HPDE6-E6E7 (cell line): ENCODE measurements around the gene CLRN3.

Experiments used
- DNase-seq: peaks from one replicate; pipeline ENCODE4 v3.0.0; 2011; ENCODE audit warnings: missing footprints; ENCODE audit errors: extremely low spot score

CLRN3 gene

DNA sequence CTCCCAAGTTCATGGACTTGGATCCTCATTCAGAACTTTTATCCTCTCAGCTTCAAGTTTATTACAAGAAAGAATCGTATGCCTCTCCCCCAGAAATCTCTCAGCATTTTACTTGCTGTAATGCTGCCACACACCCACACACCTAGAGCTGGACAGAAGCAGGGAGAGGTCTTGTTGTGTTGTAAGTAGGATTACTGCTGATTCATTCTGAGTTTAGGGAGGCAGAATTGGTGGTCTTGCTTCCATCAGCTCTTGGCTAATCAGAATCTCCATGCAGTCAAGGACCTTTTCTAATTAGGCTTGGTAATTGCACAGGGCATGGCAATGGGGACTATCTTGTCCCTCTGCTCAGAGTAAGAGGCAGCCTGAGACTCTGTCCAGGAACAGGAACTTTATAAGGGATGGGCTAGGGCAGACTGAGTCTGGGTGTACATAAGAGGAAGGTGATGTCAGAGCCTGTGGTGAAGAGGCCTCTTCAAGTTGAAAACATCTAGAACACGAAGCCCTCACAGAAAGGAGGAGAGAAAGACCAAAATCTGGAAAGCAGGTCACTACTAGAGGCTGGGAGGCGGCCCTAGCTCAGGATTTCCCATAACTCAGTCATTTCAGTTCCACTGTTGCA is 7.1 kb upstream of the CLRN3 start:
- DNase-seq, result no peak

- no peak for DNase-seq
These were observed 4.4 kb upstream of the CLRN3 start for GRCh38 chr10:127897177-127897576.

DNA sequence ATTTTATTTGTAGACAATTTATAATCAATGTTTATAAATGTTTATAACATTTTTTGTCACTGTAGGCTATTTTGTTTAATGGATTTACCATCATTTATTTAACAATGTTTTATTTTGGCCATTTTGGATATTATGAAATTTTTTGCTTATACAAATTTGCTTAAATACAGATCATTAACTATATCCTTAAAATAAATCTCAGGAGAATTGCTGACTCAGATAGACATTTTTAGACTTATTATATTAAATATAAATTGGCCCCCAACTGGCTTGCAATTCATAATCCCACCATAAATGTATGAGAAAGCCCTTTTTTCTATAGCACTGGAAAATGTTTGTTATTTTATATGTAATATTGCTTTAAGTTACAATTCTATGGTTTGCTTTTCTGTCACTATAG is 3.8 kb upstream of the CLRN3 start:
- DNase-seq, result no peak

DNA sequence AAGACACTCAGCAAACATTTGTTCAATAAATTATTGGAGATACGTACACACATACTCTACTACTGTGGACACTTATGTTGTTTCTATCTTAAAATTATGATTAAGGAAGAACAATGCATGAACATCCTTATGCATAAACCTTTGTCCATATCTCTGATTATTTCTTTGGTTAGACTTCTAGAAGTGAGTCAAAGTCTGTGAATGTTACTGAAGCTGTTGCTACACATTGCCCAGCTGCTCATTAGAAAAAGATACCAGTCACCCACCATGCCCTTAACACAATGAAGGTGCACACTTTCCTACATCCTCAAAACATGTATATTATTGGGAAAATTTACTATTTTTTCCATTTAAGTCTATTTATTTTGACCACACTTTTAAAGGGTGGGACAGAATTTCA is 1.4 kb upstream of the CLRN3 start:
- no peak for DNase-seq

GRCh38 chr10:127890832-127891334 is 1.9 kb downstream of the CLRN3 start:
- DNase-seq, result no peak

GRCh38 chr10:127890216-127890615 is 2.5 kb downstream of the CLRN3 start:
- no peak for DNase-seq

DNA sequence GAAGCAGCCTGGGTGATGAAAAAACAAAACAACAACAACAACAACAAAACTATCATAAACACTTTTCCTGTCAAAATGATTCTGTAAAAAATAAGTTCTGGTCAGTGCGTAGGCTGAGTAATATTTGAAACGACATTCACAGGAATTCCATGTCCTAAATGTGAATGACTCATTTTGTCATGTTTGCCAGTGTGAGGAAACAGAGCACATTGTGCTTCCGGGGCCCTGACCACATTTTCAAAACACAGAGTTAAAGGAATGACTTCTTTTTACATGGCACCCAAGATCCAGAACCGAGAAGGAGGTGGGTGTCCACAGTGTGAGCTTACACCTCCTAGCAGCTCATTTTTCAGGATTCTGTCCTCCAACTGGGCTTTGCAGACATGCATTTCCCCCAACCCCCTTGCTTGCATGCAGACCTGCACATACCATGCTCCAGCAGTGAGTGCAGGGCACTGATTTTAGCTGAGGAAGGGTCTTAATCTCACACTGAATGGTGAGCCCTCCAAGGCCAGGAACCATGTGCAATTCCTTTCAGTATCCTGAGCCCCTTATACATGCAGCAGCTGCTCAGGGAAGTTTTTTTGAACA is 3.0 kb downstream of the CLRN3 start:
- DNase-seq, result no peak

- DNase-seq, result no peak
These were observed 4.0 kb downstream of the CLRN3 start for GRCh38 chr10:127888521-127889312.

DNA sequence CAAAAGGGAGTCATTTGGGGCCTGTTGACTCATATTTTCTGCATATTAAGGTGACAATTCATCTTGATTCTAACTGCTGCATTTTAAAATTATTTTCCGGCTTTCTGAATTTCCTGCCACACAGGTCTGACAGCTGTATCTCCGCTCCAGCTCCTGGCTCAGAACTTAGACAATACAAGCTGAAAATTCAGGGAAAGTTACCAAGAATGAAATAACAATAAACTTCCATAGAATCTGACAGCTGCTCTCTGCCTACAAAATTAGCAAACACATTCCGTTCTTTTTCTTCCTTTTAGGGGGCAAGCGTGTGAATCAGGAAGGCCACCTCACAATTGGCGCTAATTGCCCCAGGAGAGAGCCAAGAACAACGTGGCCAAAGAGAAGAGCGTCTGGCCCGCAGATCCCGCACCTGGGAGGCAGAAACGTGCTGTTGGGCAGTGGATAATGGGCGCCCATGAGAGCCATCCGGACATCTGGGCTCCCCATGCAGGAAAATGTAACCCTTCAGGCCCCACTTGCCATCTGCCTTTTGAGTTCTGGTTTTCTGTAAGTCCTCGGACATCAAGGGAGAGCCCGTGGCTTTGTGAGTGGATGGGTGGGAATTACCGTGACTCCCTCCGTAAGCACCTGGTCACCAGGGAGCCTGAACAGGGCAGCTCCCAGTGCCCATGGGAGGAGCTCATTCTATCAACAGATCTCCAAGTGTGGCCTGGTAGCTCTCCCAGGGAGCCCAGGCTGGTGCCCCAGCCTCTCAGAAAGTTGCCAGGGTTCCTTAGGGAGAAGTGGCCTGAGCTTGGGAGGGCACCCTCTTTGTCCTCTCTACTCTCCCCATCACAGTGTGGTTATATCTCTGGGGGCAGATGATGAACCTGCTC is 5.0 kb downstream of the CLRN3 start:
- DNase-seq, result no peak

GRCh38 chr10:127886371-127887051 is 6.2 kb downstream of the CLRN3 start:
- no peak for DNase-seq

- no peak for DNase-seq
These were observed 8.2 kb downstream of the CLRN3 start for GRCh38 chr10:127884501-127884900.

DNA sequence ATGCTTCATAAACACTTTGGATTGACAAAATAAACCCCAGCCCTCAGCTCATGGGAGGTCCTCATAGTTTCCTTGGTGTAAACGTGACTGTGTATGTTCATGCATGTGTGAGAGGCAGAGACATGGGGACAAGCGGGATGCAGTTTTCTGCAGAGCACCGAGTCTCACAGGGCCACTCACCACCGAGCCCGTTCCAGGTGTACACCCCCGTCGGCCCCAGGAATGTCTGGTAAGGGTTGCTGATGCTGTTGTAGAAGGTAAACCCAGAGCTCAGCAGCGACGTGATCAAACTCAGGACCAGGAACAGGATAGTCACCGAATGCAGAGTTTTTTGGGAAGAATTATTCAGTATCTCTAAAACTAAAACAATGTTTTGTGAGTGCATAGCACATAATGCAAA is 9.2 kb downstream of the CLRN3 start:
- no peak for DNase-seq

DNA sequence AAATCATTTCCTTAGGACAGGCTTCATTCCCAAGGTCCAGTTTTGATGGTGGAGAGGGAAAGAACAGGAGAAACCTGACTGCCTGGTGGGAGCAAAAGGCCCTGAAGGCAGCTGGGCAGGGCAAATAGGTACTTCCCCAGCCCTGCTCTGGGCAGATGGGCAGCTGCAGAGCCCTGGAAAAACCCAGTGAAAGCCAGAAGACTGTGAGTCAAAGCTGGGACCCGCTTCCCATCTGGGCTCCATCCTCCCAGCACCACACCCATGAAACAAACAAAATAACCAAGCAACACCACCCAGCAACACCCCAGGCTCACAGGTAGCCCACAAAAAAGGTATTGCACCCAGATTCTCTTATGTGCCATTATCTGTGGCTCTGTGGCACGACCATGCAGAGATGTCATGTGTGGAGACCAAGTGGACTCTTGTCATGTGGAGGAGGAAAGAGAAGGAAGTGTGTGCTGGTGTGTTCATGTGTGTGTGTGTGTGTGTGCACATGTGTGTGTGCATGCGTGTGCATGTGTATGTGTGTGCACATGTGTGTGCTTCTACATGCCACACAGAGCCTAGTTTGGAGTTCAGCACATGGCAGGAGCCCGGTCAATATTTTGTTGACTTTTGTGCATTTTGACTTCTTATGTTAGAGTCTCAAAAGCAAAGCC is 9.8 kb downstream of the CLRN3 start:
- DNase-seq, result no peak

GRCh38 chr10:127882391-127882790 is 10.3 kb downstream of the CLRN3 start:
- DNase-seq, result no peak

- DNase-seq, result no peak
These were observed 11.5 kb downstream of the CLRN3 start for GRCh38 chr10:127881262-127881661.

- no peak for DNase-seq
These were observed 12.2 kb downstream of the CLRN3 start for GRCh38 chr10:127880557-127880956.

DNA sequence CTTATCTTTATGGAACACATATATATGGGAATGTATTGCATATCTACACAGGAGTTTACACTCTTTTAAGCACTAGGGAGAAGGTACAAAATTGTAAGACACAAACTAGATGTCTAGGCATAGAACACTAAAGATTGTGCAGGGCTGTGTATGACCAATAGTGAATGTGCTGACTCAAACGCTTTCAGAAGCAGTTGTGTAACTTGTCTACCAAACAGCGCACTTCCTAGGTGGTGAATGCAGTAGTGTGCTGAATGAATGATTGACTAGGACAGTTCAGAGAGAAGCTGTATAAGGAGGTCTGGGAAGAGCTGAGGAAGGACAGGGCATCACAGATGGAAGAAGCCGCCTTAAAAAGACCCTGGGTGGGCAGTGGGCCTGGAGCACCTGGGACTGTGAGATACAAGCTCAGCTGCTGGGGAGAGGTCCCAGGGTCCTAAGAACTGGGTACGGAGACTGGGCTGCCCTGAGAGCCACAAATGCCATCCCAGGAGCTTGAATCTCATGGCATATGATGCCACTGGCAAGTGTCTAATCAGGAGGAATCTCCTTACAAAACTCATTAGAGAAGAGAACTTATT is 14.2 kb downstream of the CLRN3 start:
- no peak for DNase-seq

- DNase-seq, result no peak
These were observed 15.0 kb downstream of the CLRN3 start for GRCh38 chr10:127877699-127878098.

- no peak for DNase-seq
These were observed 15.6 kb downstream of the CLRN3 start for GRCh38 chr10:127877116-127877515.

DNA sequence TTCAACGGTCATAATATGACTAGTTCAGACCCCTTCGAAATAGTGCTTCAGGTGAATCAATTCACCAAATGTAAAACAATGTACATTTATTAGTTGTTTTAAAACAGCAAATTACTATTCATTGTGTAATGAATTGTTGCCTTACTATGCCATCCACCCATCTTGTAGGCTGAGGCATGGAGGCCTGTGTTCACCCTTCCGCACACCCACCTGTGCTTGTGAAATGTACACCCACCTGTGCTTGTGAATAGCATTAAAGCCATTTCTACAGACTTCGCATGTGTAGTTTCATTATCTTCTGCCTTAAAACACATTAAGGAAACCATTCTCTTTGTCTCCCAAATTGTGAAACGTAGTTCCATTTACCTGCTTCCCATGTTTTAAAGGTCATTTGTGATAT is 16.8 kb downstream of the CLRN3 start:
- no peak for DNase-seq

DNA sequence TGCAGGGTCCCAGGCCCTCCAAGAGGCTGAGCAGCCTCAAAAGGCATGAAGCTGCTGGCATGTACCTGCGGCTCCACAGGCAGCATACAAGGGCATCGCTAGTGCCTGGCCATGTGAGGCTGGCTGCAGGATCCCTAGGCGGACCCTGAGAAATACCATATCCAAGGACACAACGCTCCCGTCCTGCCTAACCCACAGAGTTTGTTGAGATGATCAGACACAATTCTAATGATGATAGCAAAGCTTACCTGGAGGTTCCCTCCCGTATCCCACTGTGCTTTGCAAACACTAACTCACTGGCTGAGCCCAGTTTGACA is 17.3 kb downstream of the CLRN3 start:
- DNase-seq, result no peak
